Panc1 (cell line): ENCODE measurements around the gene KCNMA1. TPM values are rescaled to one million over a fixed set of nuclear protein-coding genes. Genes with fewer than 3 reads are reported as not detected.
A peak's percentile ranks its signal among the peaks of the same experiment; 100 is the strongest.

Experiments
- ATAC-seq: fragments of 200-7000 bp; cut with Tn5 transposase; 2 replicates; pipeline ENCODE4 v1.9.1; 2020; ENCODE audit warnings: mild to moderate bottlenecking, moderate library complexity
- BruUV-seq: library from RNA; stranded (reverse); fragments of 400-500 nt; replicated peaks from 2 replicates; lab custom pipeline; 2021; lab: Mats Ljungman, UMichigan
- CTCF ChIA-PET: fragments of 300-600 bp; sonication (Branson Sonifier 250); formaldehyde crosslinking; loops from one replicate; lab custom pipeline; 2022; ENCODE audit warnings: antibody characterized with exemption; lab: Charles Lee
- POLR2A ChIA-PET: fragments of 300-600 bp; sonication (Branson Sonifier 250); formaldehyde crosslinking; loops from one replicate; lab custom pipeline; 2022; ENCODE audit warnings: antibody characterized with exemption; lab: Charles Lee
- DNase-seq: peaks from one replicate; pipeline ENCODE4 v3.0.0-alpha.2; 2010; ENCODE audit warnings: low read depth, low spot score
- H3K27ac ChIP-seq: 2 replicates; pipeline ENCODE4 v1.5.1; 2011; ENCODE audit warnings: mild to moderate bottlenecking, low read length, inconsistent platforms
- H3K27me3 ChIP-seq: fragments of 200-500 bp; sonication (Bioruptor generic); 2 replicates; pipeline ENCODE4 v1.6.0; 2014; ENCODE audit warnings: low read length, inconsistent platforms; ENCODE audit not compliant: control insufficient read depth, insufficient read depth
- H3K36me3 ChIP-seq: fragments of 200-500 bp; sonication (Bioruptor generic); 2 replicates; pipeline ENCODE4 v1.5.1; 2014; ENCODE audit warnings: inconsistent platforms, mild to moderate bottlenecking, low read length, moderate library complexity; ENCODE audit not compliant: control insufficient read depth, insufficient read depth
- H3K4me1 ChIP-seq: 2 replicates; pipeline ENCODE4 v1.5.1; 2011; ENCODE audit warnings: inconsistent platforms, mild to moderate bottlenecking, low read length, moderate library complexity; ENCODE audit not compliant: control insufficient read depth, insufficient read depth
- H3K4me3 ChIP-seq, 2 experiments: 2 replicates each; pipeline ENCODE4 v1.5.1; 2011 to 2012; ENCODE audit warnings: low read depth in 2 of 2, low read length in 2 of 2, mild to moderate bottlenecking in 2 of 2, inconsistent platforms in 1 of 2, moderate library complexity in 1 of 2
- H3K9me3 ChIP-seq: fragments of 200-500 bp; sonication (Bioruptor generic); 2 replicates; pipeline ENCODE4 v1.5.1; 2014; ENCODE audit warnings: low read depth, mild to moderate bottlenecking, inconsistent platforms, low read length, moderate library complexity; ENCODE audit not compliant: control insufficient read depth, insufficient read depth
- POLR2AphosphoS5 ChIP-seq: IDR thresholded peaks from 2 replicates; pipeline ENCODE4 v1.6.1; 2012; ENCODE audit warnings: mild to moderate bottlenecking, low read depth, low read length, moderate library complexity
- SIN3A ChIP-seq: IDR thresholded peaks from 2 replicates; pipeline ENCODE4 v1.6.1; 2012; ENCODE audit warnings: low read depth, mild to moderate bottlenecking, low read length, moderate library complexity, borderline replicate concordance; ENCODE audit not compliant: insufficient read depth
- TCF7L2 ChIP-seq: IDR thresholded peaks from 2 replicates; pipeline ENCODE4 v1.6.1; 2011; ENCODE audit warnings: mild to moderate bottlenecking, low read depth, low read length, inconsistent platforms
- in situ Hi-C: cut with HindIII; loops from 2 replicates; pipeline ENCODE4 v1.10.0; 2016; ENCODE audit warnings: low sequenced_read_pairs, low pct_unique_long_range_greater_than_20kb
- intact Hi-C: fragments of 100-400 bp; cut with micrococcal nuclease; formaldehyde crosslinking; loops from one replicate; pipeline ENCODE4 v1.10.0; 2022; ENCODE audit not compliant: unreplicated experiment
- total RNA-seq: library from RNA; stranded (reverse); gene quantifications from one replicate; pipeline ENCODE4 v1.2.1, GENCODE V29; 2021; ENCODE audit not compliant: unreplicated experiment
- TF ChIP-seq, protein P1 (sequence below), 2 experiments: IDR thresholded peaks; 2 replicates each; pipeline ENCODE4 v1.6.1; 2011 to 2012; ENCODE audit warnings: low read depth in 2 of 2, control low read depth in 1 of 2, low read length in 1 of 2, mild to moderate bottlenecking in 1 of 2, moderate library complexity in 1 of 2; ENCODE audit not compliant: insufficient read depth in 1 of 2
- TF ChIP-seq, protein P2 (sequence below): fragments of 450-650 bp; IDR thresholded peaks from 2 replicates; pipeline ENCODE4 v1.5.1; 2017; ENCODE audit warnings: mild to moderate bottlenecking

Gene KCNMA1
- total RNA-seq, 1 experiment from 2014 or later, result 91.9 TPM

DNA sequence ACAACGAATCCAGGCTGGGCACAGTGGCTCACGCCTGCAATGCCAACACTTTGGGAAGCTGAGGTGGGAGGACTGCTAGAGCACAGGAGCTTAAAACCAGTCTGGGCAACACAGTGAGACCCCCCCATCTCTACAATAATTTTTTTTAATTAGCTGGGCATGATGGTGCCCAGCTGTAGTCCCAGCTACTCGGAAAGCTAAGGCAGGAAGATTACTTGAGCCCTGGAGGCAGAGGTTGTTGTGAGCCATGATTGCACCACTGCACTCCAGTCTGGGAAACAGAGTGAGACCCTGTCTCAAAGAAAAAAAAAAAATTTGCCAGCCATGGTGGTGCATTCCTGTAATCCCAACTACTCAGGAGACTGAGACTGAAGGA is 396.3 kb downstream of the KCNMA1 start:
- in situ Hi-C loops (no loop called here), intact Hi-C loops (no loop called here)
- DNase-seq, result no peak
- ChIA-PET POLR2A (no interaction called here), CTCF (no interaction called here)
- H3K36me3 ChIP-seq, result no peaks in the 10 kb centered on the region
- H3K27ac ChIP-seq, result no peak overlapping the region
- TF ChIP-seq TCF7L2, result no peak
- TF ChIP-seq, protein P1, sequence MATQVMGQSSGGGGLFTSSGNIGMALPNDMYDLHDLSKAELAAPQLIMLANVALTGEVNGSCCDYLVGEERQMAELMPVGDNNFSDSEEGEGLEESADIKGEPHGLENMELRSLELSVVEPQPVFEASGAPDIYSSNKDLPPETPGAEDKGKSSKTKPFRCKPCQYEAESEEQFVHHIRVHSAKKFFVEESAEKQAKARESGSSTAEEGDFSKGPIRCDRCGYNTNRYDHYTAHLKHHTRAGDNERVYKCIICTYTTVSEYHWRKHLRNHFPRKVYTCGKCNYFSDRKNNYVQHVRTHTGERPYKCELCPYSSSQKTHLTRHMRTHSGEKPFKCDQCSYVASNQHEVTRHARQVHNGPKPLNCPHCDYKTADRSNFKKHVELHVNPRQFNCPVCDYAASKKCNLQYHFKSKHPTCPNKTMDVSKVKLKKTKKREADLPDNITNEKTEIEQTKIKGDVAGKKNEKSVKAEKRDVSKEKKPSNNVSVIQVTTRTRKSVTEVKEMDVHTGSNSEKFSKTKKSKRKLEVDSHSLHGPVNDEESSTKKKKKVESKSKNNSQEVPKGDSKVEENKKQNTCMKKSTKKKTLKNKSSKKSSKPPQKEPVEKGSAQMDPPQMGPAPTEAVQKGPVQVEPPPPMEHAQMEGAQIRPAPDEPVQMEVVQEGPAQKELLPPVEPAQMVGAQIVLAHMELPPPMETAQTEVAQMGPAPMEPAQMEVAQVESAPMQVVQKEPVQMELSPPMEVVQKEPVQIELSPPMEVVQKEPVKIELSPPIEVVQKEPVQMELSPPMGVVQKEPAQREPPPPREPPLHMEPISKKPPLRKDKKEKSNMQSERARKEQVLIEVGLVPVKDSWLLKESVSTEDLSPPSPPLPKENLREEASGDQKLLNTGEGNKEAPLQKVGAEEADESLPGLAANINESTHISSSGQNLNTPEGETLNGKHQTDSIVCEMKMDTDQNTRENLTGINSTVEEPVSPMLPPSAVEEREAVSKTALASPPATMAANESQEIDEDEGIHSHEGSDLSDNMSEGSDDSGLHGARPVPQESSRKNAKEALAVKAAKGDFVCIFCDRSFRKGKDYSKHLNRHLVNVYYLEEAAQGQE (IDR thresholded peaks at IDR 0.05; ENCODE audit: insufficient read depth in 1 of 2, low read depth in 2 of 2, low read length in 1 of 2), result no peak
- TF ChIP-seq SIN3A, result no peak
- TF ChIP-seq, protein P2, sequence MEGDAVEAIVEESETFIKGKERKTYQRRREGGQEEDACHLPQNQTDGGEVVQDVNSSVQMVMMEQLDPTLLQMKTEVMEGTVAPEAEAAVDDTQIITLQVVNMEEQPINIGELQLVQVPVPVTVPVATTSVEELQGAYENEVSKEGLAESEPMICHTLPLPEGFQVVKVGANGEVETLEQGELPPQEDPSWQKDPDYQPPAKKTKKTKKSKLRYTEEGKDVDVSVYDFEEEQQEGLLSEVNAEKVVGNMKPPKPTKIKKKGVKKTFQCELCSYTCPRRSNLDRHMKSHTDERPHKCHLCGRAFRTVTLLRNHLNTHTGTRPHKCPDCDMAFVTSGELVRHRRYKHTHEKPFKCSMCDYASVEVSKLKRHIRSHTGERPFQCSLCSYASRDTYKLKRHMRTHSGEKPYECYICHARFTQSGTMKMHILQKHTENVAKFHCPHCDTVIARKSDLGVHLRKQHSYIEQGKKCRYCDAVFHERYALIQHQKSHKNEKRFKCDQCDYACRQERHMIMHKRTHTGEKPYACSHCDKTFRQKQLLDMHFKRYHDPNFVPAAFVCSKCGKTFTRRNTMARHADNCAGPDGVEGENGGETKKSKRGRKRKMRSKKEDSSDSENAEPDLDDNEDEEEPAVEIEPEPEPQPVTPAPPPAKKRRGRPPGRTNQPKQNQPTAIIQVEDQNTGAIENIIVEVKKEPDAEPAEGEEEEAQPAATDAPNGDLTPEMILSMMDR, result no peak
- TF ChIP-seq POLR2AphosphoS5, result no peak
- no peak overlapping the region for H3K4me3 ChIP-seq
- ATAC-seq, result no peak
- no peaks in the 10 kb centered on the region for H3K27me3 ChIP-seq
- peaks cover 18% of the 10 kb centered on the region; the same call in 1 of the 2 replicates for H3K4me1 ChIP-seq
- BruUV-seq, result no TSS peak
- no peaks in the 10 kb centered on the region for H3K9me3 ChIP-seq

DNA sequence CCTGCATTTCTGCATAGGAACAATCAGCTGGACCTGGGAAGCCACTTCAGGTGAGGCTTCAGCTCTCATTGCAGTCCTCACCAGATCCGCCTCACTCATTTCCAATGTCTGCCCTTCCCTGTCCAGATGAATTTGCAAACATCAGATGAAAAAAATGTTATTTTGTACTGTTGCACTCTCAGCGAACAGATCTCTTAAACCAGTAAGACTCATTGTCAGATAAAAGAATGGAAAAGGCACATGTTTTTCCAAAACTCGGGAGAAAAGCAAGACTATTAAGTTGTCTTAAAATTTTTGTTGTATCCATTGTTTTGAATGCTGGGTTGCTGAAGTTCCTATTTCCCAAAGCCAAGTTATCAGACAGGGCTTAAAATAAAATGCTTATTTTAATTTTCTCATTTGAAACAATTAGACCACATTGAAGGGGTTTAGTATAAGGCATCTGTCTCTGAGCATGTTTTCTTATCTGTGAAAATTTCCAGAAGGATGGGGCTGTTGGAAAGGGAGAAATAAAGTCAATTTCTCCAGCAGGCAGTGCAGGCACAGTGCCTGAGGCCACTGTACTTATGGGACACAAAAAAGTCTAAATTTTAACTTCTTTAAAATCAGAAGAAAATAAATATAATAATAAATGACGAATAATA is 396.8 kb downstream of the KCNMA1 start:
- Histone ChIP-seq H3K4me3 (no peak overlapping the region), H3K27ac (peak overlapping the region; percentile 68), H3K4me1 (peaks cover 18% of the 10 kb centered on the region; the same call in 1 of the 2 replicates), H3K27me3 (no peaks in the 10 kb centered on the region), H3K9me3 (no peaks in the 10 kb centered on the region), H3K36me3 (no peaks in the 10 kb centered on the region)
- TF ChIP-seq, protein P1 (IDR thresholded peaks at IDR 0.05; ENCODE audit: insufficient read depth in 1 of 2, low read depth in 2 of 2, low read length in 1 of 2), result no peak
- no peak for TF ChIP-seq POLR2AphosphoS5
- in situ Hi-C loops (no loop called here), intact Hi-C loops (no loop called here)
- DNase-seq, result no peak
- no TSS peak for BruUV-seq
- POLR2A ChIA-PET, result no interaction called here
- CTCF ChIA-PET, result interaction anchor here (1.2 kb wide), 1 partner anchor 75 kb away, joined by 3 read pairs; no protein-coding TSS in a partner anchor
- no peak for ATAC-seq
